Neural progenitor cell (in vitro differentiated cells): ENCODE results near the gene SLC23A1. TPM values are rescaled to one million over a fixed set of nuclear protein-coding genes. Genes with fewer than 3 reads are reported as not detected.

ENCODE experiments used
- DNase-seq: peaks from one replicate; pipeline ENCODE4 v3.0.0-alpha.2; 2016; ENCODE audit warnings: low spot score
- H2AFZ ChIP-seq: fragments of 200-600 bp; sonication (generic); replicated peaks from 2 replicates; pipeline ENCODE4 v1.6.1; 2016; ENCODE audit warnings: antibody characterized with exemption
- H3F3A ChIP-seq: fragments of 200-600 bp; sonication (generic); 2 replicates; pipeline ENCODE4 v1.6.1; 2016; ENCODE audit warnings: antibody characterized with exemption, low read depth
- H3K27ac ChIP-seq: fragments of 200-600 bp; sonication (generic); 2 replicates; pipeline ENCODE4 v1.5.1; 2016; ENCODE audit warnings: mild to moderate bottlenecking
- H3K27me3 ChIP-seq: fragments of 200-600 bp; sonication (generic); 2 replicates; pipeline ENCODE4 v1.6.1; 2016; ENCODE audit warnings: mild to moderate bottlenecking, moderate library complexity
- H3K36me3 ChIP-seq: fragments of 200-600 bp; sonication (generic); 2 replicates; pipeline ENCODE4 v1.5.1; 2016
- H3K4me1 ChIP-seq: fragments of 200-600 bp; sonication (generic); 2 replicates; pipeline ENCODE4 v1.6.1; 2016; ENCODE audit warnings: mixed run types
- H3K4me2 ChIP-seq: fragments of 200-600 bp; sonication (generic); 2 replicates; pipeline ENCODE4 v1.6.1; 2016
- H3K4me3 ChIP-seq: fragments of 200-600 bp; sonication (generic); 2 replicates; pipeline ENCODE4 v1.5.1; 2016
- H3K79me2 ChIP-seq: fragments of 200-600 bp; sonication (generic); 2 replicates; pipeline ENCODE4 v1.6.1; 2016; ENCODE audit warnings: low read depth
- H3K9ac ChIP-seq: fragments of 200-600 bp; sonication (generic); 2 replicates; pipeline ENCODE4 v1.6.1; 2016
- H3K9me3 ChIP-seq: fragments of 200-600 bp; sonication (generic); 2 replicates; pipeline ENCODE4 v1.5.1; 2016; ENCODE audit warnings: low read depth
- H4K20me1 ChIP-seq: fragments of 200-600 bp; sonication (generic); 2 replicates; pipeline ENCODE4 v1.6.1; 2016; ENCODE audit warnings: low read depth
- H3K27ac Mint-ChIP-seq: 3 replicates; pipeline ENCODE4 v1.8.0; 2021; ENCODE audit warnings: mixed read lengths
- H3K27me3 Mint-ChIP-seq: 2 replicates; pipeline ENCODE4 v1.8.0; 2022; ENCODE audit warnings: low read depth, mild to moderate bottlenecking, inconsistent platforms, moderate library complexity, mixed read lengths; ENCODE audit not compliant: insufficient read depth
- H3K36me3 Mint-ChIP-seq: 3 replicates; pipeline ENCODE4 v1.8.0; 2021; ENCODE audit warnings: mixed read lengths
- H3K4me1 Mint-ChIP-seq: 3 replicates; pipeline ENCODE4 v1.8.0; 2021; ENCODE audit warnings: mixed read lengths
- H3K4me3 Mint-ChIP-seq: 3 replicates; pipeline ENCODE4 v1.8.0; 2021; ENCODE audit warnings: mild to moderate bottlenecking, moderate library complexity, mixed read lengths
- H3K9me3 Mint-ChIP-seq: 3 replicates; pipeline ENCODE4 v1.8.0; 2020; ENCODE audit warnings: mixed read lengths
- EZH2 ChIP-seq: fragments of 200-600 bp; sonication (generic); IDR thresholded peaks from 2 replicates; pipeline ENCODE4 v1.6.1; 2017; ENCODE audit warnings: antibody characterized with exemption, mild to moderate bottlenecking, moderate library complexity
- EZH2phosphoT487 ChIP-seq: fragments of 200-600 bp; sonication (generic); IDR thresholded peaks from 2 replicates; pipeline ENCODE4 v1.6.1; 2017; ENCODE audit warnings: antibody characterized with exemption
- total RNA-seq: library from RNA; depleted of rRNA; stranded (reverse); fragments of >200 nt; gene quantifications from 2 replicates; pipeline ENCODE4 v1.2.3, GENCODE V29; 2015; ENCODE audit warnings: low replicate concordance
- TF ChIP-seq, protein P1 (sequence below): fragments of 200-600 bp; sonication (generic); IDR thresholded peaks from 2 replicates; pipeline ENCODE4 v1.5.1; 2017; ENCODE audit warnings: antibody characterized with exemption, mild to moderate bottlenecking

The SLC23A1 gene
- total RNA-seq, 1 donor from 2014 or later = not detected

DNA sequence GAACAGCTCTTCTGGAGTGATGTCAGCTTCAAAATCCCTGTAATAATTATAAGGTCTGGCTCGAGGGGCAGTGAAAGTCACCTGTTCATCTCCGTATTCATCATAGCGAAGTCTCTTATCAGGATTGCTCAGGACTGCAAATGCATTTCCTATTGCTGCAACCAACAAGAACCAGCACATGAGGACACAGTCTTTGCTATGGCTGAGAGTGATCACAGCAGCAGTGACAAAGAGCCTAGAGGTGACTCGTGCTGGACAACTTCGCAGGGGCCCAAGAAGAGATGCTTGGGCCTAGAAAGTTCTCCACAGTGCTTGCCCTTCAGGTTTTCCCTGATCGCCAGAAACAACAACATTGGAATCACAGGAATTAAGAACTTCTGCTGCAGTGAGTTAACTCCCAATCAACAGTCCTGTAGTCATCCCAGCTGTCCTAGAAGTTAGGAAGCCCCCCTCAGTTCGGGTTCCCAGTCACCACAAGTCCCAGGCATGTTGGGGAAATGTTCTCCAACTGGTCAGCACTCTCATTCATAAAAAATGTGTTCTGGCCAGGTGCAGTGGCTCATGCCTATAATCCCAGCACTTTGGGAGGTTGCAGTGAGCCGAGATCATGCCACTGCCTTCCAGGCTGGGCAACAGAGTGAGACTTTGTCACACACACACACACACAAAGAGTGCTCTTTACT lies 43.2 kb upstream of the SLC23A1 start:
- Mint-ChIP-seq H3K27ac (no peak overlapping the region), H3K36me3 (peaks cover 25% of the 10 kb centered on the region), H3K9me3 (no peaks in the 10 kb centered on the region), H3K4me1 (peaks cover 4% of the 10 kb centered on the region), H3K4me3 (no peak overlapping the region), H3K27me3 (no peaks in the 10 kb centered on the region)
- Histone ChIP-seq H3K4me1 (peaks cover 6% of the 10 kb centered on the region), H2AFZ (no peak overlapping the region), H3K9ac (no peak overlapping the region), H4K20me1 (no peaks in the 10 kb centered on the region), H3F3A (peaks cover 6% of the 10 kb centered on the region), H3K27me3 (no peaks in the 10 kb centered on the region), H3K4me2 (no peak overlapping the region), H3K36me3 (no peaks in the 10 kb centered on the region), H3K79me2 (no peaks in the 10 kb centered on the region), H3K9me3 (no peaks in the 10 kb centered on the region), H3K4me3 (no peak overlapping the region), H3K27ac (no peak overlapping the region)
- DNase-seq = no peak
- no peak for TF ChIP-seq EZH2
- TF ChIP-seq EZH2phosphoT487 = no peak
- TF ChIP-seq, protein P1, sequence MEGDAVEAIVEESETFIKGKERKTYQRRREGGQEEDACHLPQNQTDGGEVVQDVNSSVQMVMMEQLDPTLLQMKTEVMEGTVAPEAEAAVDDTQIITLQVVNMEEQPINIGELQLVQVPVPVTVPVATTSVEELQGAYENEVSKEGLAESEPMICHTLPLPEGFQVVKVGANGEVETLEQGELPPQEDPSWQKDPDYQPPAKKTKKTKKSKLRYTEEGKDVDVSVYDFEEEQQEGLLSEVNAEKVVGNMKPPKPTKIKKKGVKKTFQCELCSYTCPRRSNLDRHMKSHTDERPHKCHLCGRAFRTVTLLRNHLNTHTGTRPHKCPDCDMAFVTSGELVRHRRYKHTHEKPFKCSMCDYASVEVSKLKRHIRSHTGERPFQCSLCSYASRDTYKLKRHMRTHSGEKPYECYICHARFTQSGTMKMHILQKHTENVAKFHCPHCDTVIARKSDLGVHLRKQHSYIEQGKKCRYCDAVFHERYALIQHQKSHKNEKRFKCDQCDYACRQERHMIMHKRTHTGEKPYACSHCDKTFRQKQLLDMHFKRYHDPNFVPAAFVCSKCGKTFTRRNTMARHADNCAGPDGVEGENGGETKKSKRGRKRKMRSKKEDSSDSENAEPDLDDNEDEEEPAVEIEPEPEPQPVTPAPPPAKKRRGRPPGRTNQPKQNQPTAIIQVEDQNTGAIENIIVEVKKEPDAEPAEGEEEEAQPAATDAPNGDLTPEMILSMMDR = no peak

DNA sequence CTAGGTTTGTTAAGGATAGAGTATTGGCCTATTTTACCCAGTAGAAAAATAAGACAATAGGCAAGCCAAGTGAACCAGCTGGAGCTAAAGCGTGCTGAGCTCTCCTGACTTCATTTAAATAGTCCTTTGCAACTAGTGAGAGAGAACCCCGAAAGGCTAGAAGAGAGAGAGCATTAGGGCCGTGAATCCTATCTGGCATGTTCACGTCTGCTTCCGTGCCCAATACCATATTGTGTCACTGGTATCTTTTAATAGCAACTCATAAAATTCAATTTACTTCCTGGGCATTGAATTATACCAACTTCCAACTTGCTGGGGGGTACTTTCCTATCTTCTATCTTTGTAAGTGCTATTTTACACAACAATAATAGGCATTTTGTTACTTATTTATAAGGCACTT lies 42.4 kb upstream of the SLC23A1 start:
- H3K9me3 Mint-ChIP-seq = no peaks in the 10 kb centered on the region
- no peak overlapping the region for H3K4me3 ChIP-seq
- no peak overlapping the region for H2AFZ ChIP-seq
- no peaks in the 10 kb centered on the region for H4K20me1 ChIP-seq
- H3K9me3 ChIP-seq = no peaks in the 10 kb centered on the region
- H3K27me3 Mint-ChIP-seq = no peaks in the 10 kb centered on the region
- TF ChIP-seq EZH2phosphoT487 (no peak), EZH2 (no peak)
- peaks cover 14% of the 10 kb centered on the region for H3K4me1 ChIP-seq
- peaks cover 6% of the 10 kb centered on the region for H3K4me1 Mint-ChIP-seq
- no peak overlapping the region for H3K9ac ChIP-seq
- H3K36me3 Mint-ChIP-seq = peaks cover 25% of the 10 kb centered on the region
- no peaks in the 10 kb centered on the region for H3K27me3 ChIP-seq
- DNase-seq = no peak
- H3K36me3 ChIP-seq = no peaks in the 10 kb centered on the region
- H3F3A ChIP-seq = peaks cover 14% of the 10 kb centered on the region
- H3K79me2 ChIP-seq = no peaks in the 10 kb centered on the region
- no peak overlapping the region for H3K4me2 ChIP-seq
- H3K27ac Mint-ChIP-seq = no peak overlapping the region
- no peak overlapping the region for H3K27ac ChIP-seq
- H3K4me3 Mint-ChIP-seq = no peak overlapping the region

DNA sequence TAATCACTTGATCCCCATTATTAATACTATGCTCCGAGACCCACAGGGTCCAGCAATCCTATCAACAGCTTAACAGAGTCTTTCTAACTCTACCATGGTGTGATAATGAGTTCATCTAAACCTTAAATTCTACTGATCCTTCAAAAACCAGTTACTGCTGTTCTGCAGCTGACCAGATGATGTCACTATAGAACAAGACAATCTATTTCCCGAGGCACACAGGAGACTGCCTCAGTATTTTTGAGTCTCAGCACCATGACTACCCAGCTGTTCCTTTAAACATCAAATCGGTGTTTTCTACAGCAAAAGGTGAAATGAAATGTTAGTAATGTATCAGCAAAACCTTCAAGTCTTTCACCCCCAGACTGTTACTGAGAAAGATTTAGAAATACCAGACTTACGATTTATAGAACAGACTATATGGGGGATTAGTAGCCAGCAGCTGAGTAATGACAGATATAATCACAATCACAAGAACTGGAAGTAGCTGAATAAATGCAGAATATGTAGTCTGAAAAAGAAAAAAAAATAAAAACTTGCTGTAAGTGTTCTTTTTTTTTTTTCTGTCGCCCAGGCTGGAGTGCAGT lies 39.3 kb upstream of the SLC23A1 start:
- no peaks in the 10 kb centered on the region for H3K36me3 ChIP-seq
- TF ChIP-seq EZH2phosphoT487 = no peak
- TF ChIP-seq, protein P1 = peak; percentile 93
- no peak for TF ChIP-seq EZH2
- no peak overlapping the region for H3K27ac ChIP-seq
- peaks cover 42% of the 10 kb centered on the region for H3F3A ChIP-seq
- H3K27ac Mint-ChIP-seq = no peak overlapping the region
- no peak overlapping the region for H3K4me3 ChIP-seq
- H3K4me2 ChIP-seq = no peak overlapping the region
- H3K9me3 ChIP-seq = no peaks in the 10 kb centered on the region
- no peaks in the 10 kb centered on the region for H4K20me1 ChIP-seq
- H3K4me1 Mint-ChIP-seq = peaks cover 26% of the 10 kb centered on the region
- H3K36me3 Mint-ChIP-seq = peaks cover 21% of the 10 kb centered on the region
- no peak overlapping the region for H3K4me3 Mint-ChIP-seq
- no peaks in the 10 kb centered on the region for H3K27me3 Mint-ChIP-seq
- H3K9me3 Mint-ChIP-seq = no peaks in the 10 kb centered on the region
- DNase-seq = peak; percentile 69
- H2AFZ ChIP-seq = no peak overlapping the region
- no peaks in the 10 kb centered on the region for H3K79me2 ChIP-seq
- no peaks in the 10 kb centered on the region for H3K27me3 ChIP-seq
- peaks cover 38% of the 10 kb centered on the region for H3K4me1 ChIP-seq
- no peak overlapping the region for H3K9ac ChIP-seq
